H1 (cell line): ENCODE measurements around the gene ITFG2. TPM values are rescaled to one million over a fixed set of nuclear protein-coding genes. Genes with fewer than 3 reads are reported as not detected.

Experiments
- CTCF ChIA-PET: fragments of 300-600 bp; sonication (Branson Sonifier 250); formaldehyde crosslinking; loops from one replicate; lab custom pipeline; 2021; ENCODE audit not compliant: partially characterized antibody; lab: Charles Lee
- POLR2A ChIA-PET: fragments of 300-600 bp; sonication (Branson Sonifier 250); formaldehyde crosslinking; loops from one replicate; lab custom pipeline; 2021; ENCODE audit warnings: inconsistent platforms; ENCODE audit not compliant: partially characterized antibody; lab: Charles Lee
- DNase-seq, 2 experiments: peaks; one replicate each; pipeline versions ENCODE4 v3.0.0 to v3.0.0-alpha.2; 2010 to 2022; ENCODE audit warnings: low spot score in 2 of 2, low read depth in 1 of 2, mixed read lengths in 1 of 2
- FAIRE-seq: peaks from 2 replicates; lab custom pipeline; 2011; peaks lifted over from hg19 to GRCh38; lab: Jason Lieb, UNC
- H2AFZ ChIP-seq: 2 replicates; pipeline ENCODE4 v1.8.1; 2012; ENCODE audit warnings: low read length, inconsistent platforms
- H2AK5ac ChIP-seq: 2 replicates; pipeline ENCODE4 v1.6.1; 2013; ENCODE audit warnings: low read depth, low read length
- H2BK120ac ChIP-seq: replicated peaks from 2 replicates; pipeline ENCODE3; 2013; ENCODE audit warnings: low read depth, low read length, inconsistent platforms
- H2BK12ac ChIP-seq: 2 replicates; pipeline ENCODE4 v1.6.1; 2013; ENCODE audit warnings: low read depth, low read length
- H2BK15ac ChIP-seq: 2 replicates; pipeline ENCODE4 v1.6.1; 2013; ENCODE audit warnings: low read length
- H2BK20ac ChIP-seq: 2 replicates; pipeline ENCODE4 v1.6.1; 2013; ENCODE audit warnings: low read length
- H2BK5ac ChIP-seq: 2 replicates; pipeline ENCODE4 v1.6.1; 2013; ENCODE audit warnings: low read depth, low read length
- H3K14ac ChIP-seq: 2 replicates; pipeline ENCODE4 v1.6.1; 2013; ENCODE audit warnings: inconsistent platforms; ENCODE audit not compliant: insufficient read length
- H3K18ac ChIP-seq: 2 replicates; pipeline ENCODE4 v1.6.1; 2013; ENCODE audit warnings: low read length; ENCODE audit errors: extremely low read depth
- H3K23ac ChIP-seq: 2 replicates; pipeline ENCODE4 v1.6.1; 2013; ENCODE audit warnings: inconsistent platforms; ENCODE audit not compliant: insufficient read length
- H3K23me2 ChIP-seq: 2 replicates; pipeline ENCODE4 v1.6.1; 2013; ENCODE audit warnings: low read depth, low read length
- H3K27ac ChIP-seq: 2 replicates; pipeline ENCODE4 v1.6.1; 2011; ENCODE audit warnings: low read depth, low read length, inconsistent platforms
- H3K27me3 ChIP-seq, 4 experiments: replicated peaks in 1 of 4; 1 replicate in 1 of 4; 2 replicates in 3 of 4; pipeline versions ENCODE4 v1.6.1 to v1.8.1; 2011 to 2013; ENCODE audit warnings: low read length in 3 of 4, mild to moderate bottlenecking in 3 of 4, inconsistent platforms in 2 of 4, mixed read lengths in 2 of 4, moderate library complexity in 1 of 4; ENCODE audit not compliant: control insufficient read depth in 3 of 4, insufficient read depth in 3 of 4; ENCODE audit errors: extremely low read depth in 1 of 4
- H3K36me3 ChIP-seq, 4 experiments: 2 replicates each; pipeline versions ENCODE4 v1.6.1 to v1.8.1; 2011 to 2013; ENCODE audit warnings: mild to moderate bottlenecking in 4 of 4, low read length in 3 of 4, moderate library complexity in 2 of 4, control low read depth in 1 of 4, inconsistent platforms in 1 of 4; ENCODE audit not compliant: insufficient read depth in 4 of 4, control insufficient read depth in 2 of 4
- H3K4ac ChIP-seq: replicated peaks from 2 replicates; pipeline ENCODE3; 2013; ENCODE audit warnings: low read length, low read depth, mixed read lengths, inconsistent platforms; ENCODE audit not compliant: insufficient read length
- H3K4me1 ChIP-seq, 4 experiments: replicated peaks in 1 of 4; 1 replicate in 1 of 4; 2 replicates in 3 of 4; pipeline versions ENCODE4 v1.6.1 to v1.8.1; 2011 to 2013; ENCODE audit warnings: low read length in 3 of 4, inconsistent platforms in 2 of 4, mixed read lengths in 1 of 4; ENCODE audit not compliant: insufficient read depth in 4 of 4, control insufficient read depth in 3 of 4
- H3K4me2 ChIP-seq, 2 experiments: 2 replicates each; pipeline versions ENCODE4 v1.6.1 to v1.8.1; 2011 to 2013; ENCODE audit warnings: low read depth in 2 of 2, low read length in 2 of 2, control low read depth in 1 of 2, inconsistent platforms in 1 of 2, mild to moderate bottlenecking in 1 of 2; ENCODE audit not compliant: insufficient read depth in 1 of 2
- H3K4me3 ChIP-seq, 4 experiments: fragments of 200-600, 300-600 bp in 1 of 4; sonication (generic), shearing (Covaris generic), sonication (Bioruptor Twin) in 1 of 4; 2 replicates each; pipeline versions ENCODE4 v1.5.1 to v1.8.1; 2011 to 2016; ENCODE audit warnings: low read length in 4 of 4, low read depth in 3 of 4, control low read depth in 2 of 4, inconsistent platforms in 2 of 4, mild to moderate bottlenecking in 2 of 4, mixed read lengths in 1 of 4, moderate library complexity in 1 of 4; ENCODE audit not compliant: insufficient read depth in 2 of 4; ENCODE audit errors: extremely low read depth in 1 of 4
- H3K56ac ChIP-seq: replicated peaks from 2 replicates; pipeline ENCODE3; 2013; ENCODE audit warnings: low read depth, mild to moderate bottlenecking, mixed read lengths, low read length, inconsistent platforms; ENCODE audit not compliant: insufficient read length
- H3K79me1 ChIP-seq: 2 replicates; pipeline ENCODE4 v1.6.1; 2013; ENCODE audit warnings: low read depth, low read length, control low read depth
- H3K79me2 ChIP-seq, 2 experiments: 2 replicates each; pipeline versions ENCODE4 v1.6.1 to v1.8.1; 2012 to 2013; ENCODE audit warnings: low read length in 2 of 2, mild to moderate bottlenecking in 2 of 2, inconsistent platforms in 1 of 2; ENCODE audit not compliant: insufficient read depth in 2 of 2, control insufficient read depth in 1 of 2
- H3K9ac ChIP-seq, 4 experiments: replicated peaks in 1 of 4; 1 replicate in 1 of 4; 2 replicates in 3 of 4; pipeline versions ENCODE4 v1.6.1 to v1.8.1; 2011 to 2013; ENCODE audit warnings: low read depth in 3 of 4, low read length in 3 of 4, control low read depth in 2 of 4, mild to moderate bottlenecking in 2 of 4, moderate library complexity in 2 of 4, inconsistent platforms in 1 of 4; ENCODE audit errors: extremely low read depth in 1 of 4
- H3K9me3 ChIP-seq, 2 experiments: 2 replicates each; pipeline versions ENCODE4 v1.6.1 to v1.8.1; 2012 to 2013; ENCODE audit warnings: mild to moderate bottlenecking in 2 of 2, moderate library complexity in 2 of 2, control low read depth in 1 of 2, inconsistent platforms in 1 of 2, low read depth in 1 of 2, low read length in 1 of 2, mixed read lengths in 1 of 2; ENCODE audit not compliant: insufficient read depth in 2 of 2
- H4K20me1 ChIP-seq, 2 experiments: replicated peaks in 1 of 2; 2 replicates each; pipeline versions ENCODE3 to v1.8.1; 2011 to 2013; ENCODE audit warnings: inconsistent platforms in 2 of 2, low read length in 2 of 2, mild to moderate bottlenecking in 1 of 2; ENCODE audit not compliant: insufficient read depth in 2 of 2, control insufficient read depth in 1 of 2
- H4K5ac ChIP-seq: 2 replicates; pipeline ENCODE4 v1.6.1; 2013; ENCODE audit warnings: low read length, low read depth, mixed read lengths, inconsistent platforms; ENCODE audit not compliant: insufficient read length
- H4K8ac ChIP-seq: 2 replicates; pipeline ENCODE4 v1.8.0; 2013; ENCODE audit warnings: mild to moderate bottlenecking, moderate library complexity, low read length, inconsistent platforms; ENCODE audit not compliant: insufficient read depth; ENCODE audit errors: extremely low read depth
- H4K91ac ChIP-seq: replicated peaks from 2 replicates; pipeline ENCODE3; 2013; ENCODE audit warnings: low read length, mixed read lengths, inconsistent platforms; ENCODE audit not compliant: insufficient read length
- ASH2L ChIP-seq: fragments of 200-600, 300-600 bp; sonication (generic); IDR thresholded peaks from one replicate; pipeline ENCODE4 v1.7.1; 2017; ENCODE audit warnings: low read length
- ATF3 ChIP-seq: IDR thresholded peaks from 2 replicates; pipeline ENCODE4 v1.6.1; 2011; ENCODE audit warnings: low read depth, mild to moderate bottlenecking, low read length; ENCODE audit not compliant: insufficient read depth
- BCL11A ChIP-seq, 2 experiments: IDR thresholded peaks; one replicate each; pipeline ENCODE4 v1.6.1; 2011; ENCODE audit warnings: low read depth in 2 of 2, low read length in 2 of 2, mild to moderate bottlenecking in 2 of 2
- BRCA1 ChIP-seq: IDR thresholded peaks from 2 replicates; pipeline ENCODE4 v1.6.1; 2012; ENCODE audit warnings: low read depth, low read length, improper control_type of control experiment
- CBX5 ChIP-seq: fragments of 300-800, 300-1000 bp; sonication (generic); IDR thresholded peaks from 2 replicates; pipeline ENCODE4 v1.7.1; 2016; ENCODE audit warnings: antibody characterized with exemption, low read length, low read depth
- CEBPB ChIP-seq: IDR thresholded peaks from 2 replicates; pipeline ENCODE4 v1.6.1; 2012; ENCODE audit warnings: low read depth, low read length
- CHD2 ChIP-seq: IDR thresholded peaks from 2 replicates; pipeline ENCODE4 v1.6.1; 2012; ENCODE audit warnings: low read length, improper control_type of control experiment
- EGR1 ChIP-seq: IDR thresholded peaks from 2 replicates; pipeline ENCODE4 v1.6.1; 2011; ENCODE audit warnings: low read depth, low read length, borderline replicate concordance
- SIN3A ChIP-seq, 2 experiments: IDR thresholded peaks in 1 of 2; conservative IDR thresholded peaks in 1 of 2; 2 replicates each; pipeline ENCODE4 v1.6.1; 2011 to 2012; ENCODE audit warnings: low read length in 2 of 2, improper control_type of control experiment in 1 of 2, low read depth in 1 of 2, mild to moderate bottlenecking in 1 of 2
- SP4 ChIP-seq: IDR thresholded peaks from 2 replicates; pipeline ENCODE4 v1.6.1; 2012; ENCODE audit warnings: low read length, inconsistent platforms
- SRF ChIP-seq: IDR thresholded peaks from 2 replicates; pipeline ENCODE4 v1.6.1; 2011; ENCODE audit warnings: mild to moderate bottlenecking, low read depth, low read length, moderate library complexity
- ZNF274 ChIP-seq: IDR thresholded peaks from 2 replicates; pipeline ENCODE4 v1.7.0; 2012; ENCODE audit warnings: low read length, borderline replicate concordance; ENCODE audit errors: extremely low read depth
- WGBS, 2 experiments: shearing (Covaris generic) in 1 of 2; methylation state at CpG; one replicate each; pipeline versions ENCODE4 v1.1.6 to v1.1.7; 2013 to 2015; ENCODE audit warnings: low lambda C conversion rate in 2 of 2, mixed read lengths in 2 of 2, inconsistent platforms in 1 of 2, low coverage in 1 of 2, missing lambda C conversion rate in 1 of 2; ENCODE audit not compliant: insufficient replicate concordance in 2 of 2, insufficient coverage in 1 of 2, insufficient read length in 1 of 2; ENCODE audit errors: extremely low coverage in 1 of 2, missing lambda C conversion rate in 1 of 2; 5-methylcytosine and 5-hydroxymethylcytosine counted together
- polyA plus RNA-seq, 7 experiments: library from polyadenylated mRNA; depleted of rRNA in 3 of 7; stranded (reverse) in 5 of 7; unstranded in 2 of 7; fragments of >200 nt in 5 of 7; fragments of 200-250 nt in 2 of 7; gene quantifications; 1 replicate in 5 of 7; 2 replicates in 1 of 7; 4 replicates in 1 of 7; pipeline versions ENCODE4 v1.2.1 to v1.2.3, GENCODE V29; 2011 to 2013; ENCODE audit warnings: missing spikeins in 2 of 7, mixed read lengths in 2 of 7
- total RNA-seq: library from RNA; stranded (reverse); fragmentation: NEBNext Ultra II Directional; extraction: Animal tissue kit (Norgen Biotek cat#: 25700); gene quantifications from 2 replicates; pipeline ENCODE4 v1.2.1, GENCODE V29; 2021
- TF ChIP-seq, protein P1 (sequence below): IDR thresholded peaks from 2 replicates; pipeline ENCODE4 v1.6.1; 2012; ENCODE audit warnings: inconsistent platforms

The ITFG2 gene
- total and polyA plus RNA-seq, 2 of the 8 experiments (the other 6 are each of a cell fraction or from before 2014, with no cell fraction given): 15.0 to 22.9 TPM

DNA sequence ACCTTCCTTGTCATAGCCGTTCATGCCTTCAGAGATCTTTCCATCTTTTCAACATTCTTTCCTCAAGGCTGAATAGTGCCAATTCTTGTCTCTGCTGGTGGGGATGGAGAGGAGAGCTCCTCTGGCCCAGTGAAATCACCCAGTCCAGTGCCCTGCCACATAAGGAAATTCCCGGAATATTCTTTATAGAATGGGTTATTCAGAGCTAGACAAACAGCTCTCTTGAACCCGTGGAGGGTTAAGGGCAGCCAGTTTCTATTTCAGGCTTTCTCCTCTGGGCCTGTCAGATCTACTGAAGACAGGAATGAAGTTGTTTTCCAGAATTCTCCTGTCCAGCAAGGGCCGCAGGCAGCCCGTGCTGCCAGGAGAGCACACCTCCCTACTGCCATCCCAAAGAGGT is 30.5 kb downstream of the ITFG2 start:
- Histone ChIP-seq H3K27me3 (no peaks in the 10 kb centered on the region), H2BK120ac (no peak overlapping the region), H3K27ac (no peak overlapping the region), H2BK12ac (no peak overlapping the region), H3K4ac (no peak overlapping the region), H4K8ac (no peak overlapping the region; the same call in 1 of the 2 replicates), H3K79me2 (no peaks in the 10 kb centered on the region), H3K4me2 (no peak overlapping the region), H3K23me2 (no peaks in the 10 kb centered on the region), H2AK5ac (no peak overlapping the region), H4K20me1 (peaks cover 0 to 3% of the 10 kb centered on the region in 2 experiments), H3K9ac (no peak overlapping the region), H3K18ac (no peak overlapping the region), H3K4me1 (peaks cover 0 to 4% (median 3%) of the 10 kb centered on the region in 4 experiments; a peak in 6 of 7 replicates), H3K4me3 (no peak overlapping the region), H3K79me1 (no peaks in the 10 kb centered on the region), H4K5ac (no peak overlapping the region), H2BK20ac (no peak overlapping the region), H4K91ac (no peak overlapping the region), H2BK15ac (no peak overlapping the region), H3K36me3 (no peaks in the 10 kb centered on the region; a peak in 1 of 8 replicates), H3K14ac (no peak overlapping the region), H3K23ac (no peak overlapping the region), H3K56ac (no peak overlapping the region), H2BK5ac (no peak overlapping the region), H3K9me3 (no peaks in the 10 kb centered on the region), H2AFZ (no peak overlapping the region)
- DNase-seq: no peak
- POLR2A ChIA-PET: interaction anchor here (1.0 to 1.3 kb wide), 3 partner anchors 9 to 18 kb away, joined by 4 to 5 read pairs (median 4); no protein-coding TSS in a partner anchor
- CTCF ChIA-PET: interaction anchor here (0.9 to 6.3 kb wide), 7 partner anchors 9 to 161 kb away, joined by 3 to 84 read pairs (median 3); partner anchors contain the start of gene TEX52
- 96% methylated on average over 5 of the region's 5 CpGs; no CpG with 5 or more reads in 1 of the 2 experiments for WGBS, 2 experiments
- FAIRE-seq: no peak
- TF ChIP-seq ASH2L: no peak
- TF ChIP-seq, protein P1, sequence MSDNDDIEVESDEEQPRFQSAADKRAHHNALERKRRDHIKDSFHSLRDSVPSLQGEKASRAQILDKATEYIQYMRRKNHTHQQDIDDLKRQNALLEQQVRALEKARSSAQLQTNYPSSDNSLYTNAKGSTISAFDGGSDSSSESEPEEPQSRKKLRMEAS: no peak
- no peak for TF ChIP-seq SP4
- no peak for TF ChIP-seq ATF3
- no peak for TF ChIP-seq CHD2
- TF ChIP-seq ZNF274: no peak
- no peak for TF ChIP-seq CEBPB
- no peak for TF ChIP-seq EGR1
- no peak for TF ChIP-seq CBX5
- TF ChIP-seq BRCA1: no peak
- no peak for TF ChIP-seq SRF
- no peak for TF ChIP-seq BCL11A (IDR thresholded peaks at IDR 0.05; ENCODE audit: low read depth in 2 of 2, low read length in 2 of 2)
- no peak for TF ChIP-seq SIN3A (conservative IDR thresholded peaks at IDR 0.05 in 1 of 2, IDR thresholded peaks at IDR 0.05 in 1 of 2; ENCODE audit: low read depth in 1 of 2, low read length in 2 of 2)
